Rectal smooth muscle tissue (tissue), 1 donor: ENCODE results near the gene DMXL1.

Experiments
- H3K27ac ChIP-seq: one replicate; pipeline ENCODE4 v1.7.0; 2013; ENCODE audit warnings: low read depth, low read length, inconsistent platforms
- H3K27me3 ChIP-seq: one replicate; pipeline ENCODE4 v1.7.0; 2013; ENCODE audit warnings: low read length; ENCODE audit not compliant: control insufficient read depth, insufficient read depth
- H3K36me3 ChIP-seq: one replicate; pipeline ENCODE4 v1.7.0; 2013; ENCODE audit warnings: low read length; ENCODE audit not compliant: control insufficient read depth, insufficient read depth
- H3K4me1 ChIP-seq: one replicate; pipeline ENCODE4 v1.7.0; 2013; ENCODE audit warnings: low read length; ENCODE audit not compliant: control insufficient read depth, insufficient read depth
- H3K4me3 ChIP-seq: one replicate; pipeline ENCODE4 v1.7.0; 2013; ENCODE audit warnings: low read length
- H3K9ac ChIP-seq: one replicate; pipeline ENCODE4 v1.7.0; 2013; ENCODE audit warnings: low read length

Gene DMXL1

GRCh38 chr5:119284031-119284430 lies 213.1 kb downstream of the DMXL1 start:
- Histone ChIP-seq H3K4me1 (no peaks in the 10 kb centered on the region), H3K4me3 (no peak overlapping the region), H3K9ac (no peak overlapping the region), H3K27me3 (no peaks in the 10 kb centered on the region), H3K36me3 (no peaks in the 10 kb centered on the region), H3K27ac (no peak overlapping the region)

- Histone ChIP-seq H3K27ac (no peak overlapping the region), H3K4me1 (no peaks in the 10 kb centered on the region), H3K4me3 (no peak overlapping the region), H3K9ac (no peak overlapping the region), H3K36me3 (no peaks in the 10 kb centered on the region), H3K27me3 (no peaks in the 10 kb centered on the region)
Measured at GRCh38 chr5:119285070-119285916, 214.4 kb downstream of the DMXL1 start.

DNA sequence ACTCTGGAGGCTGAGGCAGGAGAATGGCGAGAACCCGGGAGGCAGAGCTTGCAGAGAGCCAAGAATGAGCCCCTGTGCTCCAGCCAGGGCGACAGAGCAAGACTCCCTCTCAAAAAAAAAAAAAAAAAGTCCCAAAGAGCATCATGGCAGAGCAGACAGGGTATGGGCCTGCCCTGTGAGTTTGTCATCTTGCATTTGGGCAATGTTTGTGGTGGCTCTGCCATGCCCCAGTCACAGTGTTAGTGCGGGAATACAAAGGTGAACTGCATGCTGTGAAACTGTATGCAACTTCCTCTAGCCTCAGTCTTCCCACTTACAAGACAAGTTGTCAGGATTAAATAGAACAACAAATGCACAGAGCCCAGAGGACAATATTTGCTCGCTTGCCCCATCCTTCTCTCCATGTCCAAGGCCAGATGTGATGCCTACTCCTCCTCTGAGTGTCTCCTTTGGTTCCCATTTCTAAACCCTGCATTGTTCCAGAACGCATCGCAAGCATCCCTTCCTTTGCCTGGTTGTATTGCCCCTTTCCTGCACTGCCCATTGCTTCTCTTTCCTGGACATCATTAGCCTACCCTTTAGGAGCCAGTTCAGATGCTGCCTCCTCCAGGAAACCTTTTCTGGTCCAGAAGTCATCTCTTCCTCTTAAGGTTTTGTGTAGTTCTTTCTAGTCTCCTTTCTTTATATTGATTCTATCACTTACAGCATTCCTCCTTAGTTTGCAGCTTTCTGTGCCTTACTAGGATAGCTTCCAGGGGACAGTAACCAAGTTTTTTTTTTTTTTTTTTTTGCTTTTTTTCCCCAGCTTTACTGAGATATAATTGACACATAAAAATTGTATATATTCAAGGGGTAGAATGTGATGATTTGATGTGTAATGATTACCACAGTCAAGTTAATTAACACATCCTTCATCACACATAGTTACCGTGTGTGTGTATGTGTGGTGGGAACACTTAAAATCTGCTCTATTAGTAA lies 215.9 kb downstream of the DMXL1 start:
- Histone ChIP-seq H3K9ac (no peak overlapping the region), H3K27me3 (no peaks in the 10 kb centered on the region), H3K27ac (no peak overlapping the region), H3K36me3 (no peaks in the 10 kb centered on the region), H3K4me3 (no peak overlapping the region), H3K4me1 (no peaks in the 10 kb centered on the region)

- Histone ChIP-seq H3K27ac (no peak overlapping the region), H3K27me3 (no peaks in the 10 kb centered on the region), H3K9ac (no peak overlapping the region), H3K4me3 (no peak overlapping the region), H3K36me3 (no peaks in the 10 kb centered on the region), H3K4me1 (no peaks in the 10 kb centered on the region)
Measured at GRCh38 chr5:119287547-119288111, 216.7 kb downstream of the DMXL1 start.

GRCh38 chr5:119288379-119289033 lies 217.6 kb downstream of the DMXL1 start:
- H3K36me3 ChIP-seq: no peaks in the 10 kb centered on the region
- H3K27ac ChIP-seq: no peak overlapping the region
- H3K27me3 ChIP-seq: no peaks in the 10 kb centered on the region
- no peak overlapping the region for H3K9ac ChIP-seq
- H3K4me1 ChIP-seq: no peaks in the 10 kb centered on the region
- H3K4me3 ChIP-seq: no peak overlapping the region

DNA sequence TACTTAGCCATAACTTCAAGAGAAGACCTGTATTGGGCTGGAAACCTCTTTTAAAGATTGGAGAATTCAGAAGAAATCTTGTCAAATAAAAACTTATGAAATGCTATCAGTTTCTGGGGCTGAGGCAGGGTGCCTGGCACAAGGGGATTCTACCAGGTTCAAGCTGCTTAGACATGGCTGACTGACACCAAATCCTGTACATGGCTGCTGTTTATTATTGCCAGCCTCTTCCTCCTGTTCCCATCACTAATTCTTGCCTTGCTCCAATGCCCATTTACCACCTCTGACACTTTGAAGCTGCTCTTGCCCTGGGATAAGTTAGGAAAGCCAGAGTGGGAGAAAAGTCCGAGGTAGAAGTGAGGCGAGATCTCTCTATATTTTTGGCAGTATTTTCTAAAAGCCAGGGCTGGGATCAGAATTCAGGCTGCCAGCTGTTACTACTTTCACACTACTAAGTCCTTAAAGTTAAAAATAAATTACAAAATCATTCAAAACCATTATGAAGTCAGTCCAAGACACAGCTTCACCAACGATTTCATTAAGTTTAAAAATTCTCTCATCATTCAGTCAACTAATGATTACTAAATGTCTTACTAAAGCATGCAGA lies 218.7 kb downstream of the DMXL1 start:
- Histone ChIP-seq H3K36me3 (no peaks in the 10 kb centered on the region), H3K9ac (no peak overlapping the region), H3K4me3 (no peak overlapping the region), H3K27me3 (no peaks in the 10 kb centered on the region), H3K4me1 (no peaks in the 10 kb centered on the region), H3K27ac (no peak overlapping the region)

DNA sequence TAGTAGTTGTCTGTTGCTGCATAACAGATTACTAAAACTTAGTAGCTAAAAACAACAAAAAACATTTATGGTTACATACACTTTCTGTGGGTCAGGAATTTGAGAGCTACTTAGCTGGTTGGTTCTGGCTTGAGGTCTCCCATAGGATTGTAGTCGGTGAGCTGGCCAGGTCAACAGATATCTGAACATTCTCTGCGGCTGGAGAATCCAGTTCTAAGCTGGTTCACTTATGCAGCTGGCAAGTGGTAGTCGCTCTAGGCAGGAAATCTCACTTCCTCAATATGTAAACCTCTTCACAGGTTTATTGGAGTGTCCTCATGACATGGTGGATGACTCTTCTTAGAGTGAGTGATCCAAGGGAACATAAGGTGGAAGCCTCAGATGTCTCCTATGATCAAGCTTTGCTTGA lies 219.3 kb downstream of the DMXL1 start:
- H3K4me1 ChIP-seq: no peaks in the 10 kb centered on the region
- H3K9ac ChIP-seq: no peak overlapping the region
- H3K27ac ChIP-seq: no peak overlapping the region
- no peak overlapping the region for H3K4me3 ChIP-seq
- no peaks in the 10 kb centered on the region for H3K36me3 ChIP-seq
- H3K27me3 ChIP-seq: no peaks in the 10 kb centered on the region

GRCh38 chr5:119290607-119291006 lies 219.7 kb downstream of the DMXL1 start:
- Histone ChIP-seq H3K9ac (no peak overlapping the region), H3K27ac (no peak overlapping the region), H3K27me3 (no peaks in the 10 kb centered on the region), H3K36me3 (no peaks in the 10 kb centered on the region), H3K4me1 (no peaks in the 10 kb centered on the region), H3K4me3 (no peak overlapping the region)

GRCh38 chr5:119291056-119291455 lies 220.2 kb downstream of the DMXL1 start:
- no peak overlapping the region for H3K27ac ChIP-seq
- no peaks in the 10 kb centered on the region for H3K27me3 ChIP-seq
- H3K4me3 ChIP-seq: no peak overlapping the region
- no peak overlapping the region for H3K9ac ChIP-seq
- H3K36me3 ChIP-seq: no peaks in the 10 kb centered on the region
- no peaks in the 10 kb centered on the region for H3K4me1 ChIP-seq

GRCh38 chr5:119291877-119292276 lies 221.0 kb downstream of the DMXL1 start:
- Histone ChIP-seq H3K4me3 (no peak overlapping the region), H3K27ac (no peak overlapping the region)

GRCh38 chr5:119292701-119293515 lies 222.0 kb downstream of the DMXL1 start:
- Histone ChIP-seq H3K4me1 (no peaks in the 10 kb centered on the region), H3K9ac (no peak overlapping the region), H3K4me3 (no peak overlapping the region), H3K36me3 (no peaks in the 10 kb centered on the region), H3K27me3 (no peaks in the 10 kb centered on the region), H3K27ac (no peak overlapping the region)

More at GRCh38 chr5:119291877-119292276, 221.0 kb downstream of the DMXL1 start:
- H3K9ac ChIP-seq: no peak overlapping the region
- no peaks in the 10 kb centered on the region for H3K4me1 ChIP-seq
- no peaks in the 10 kb centered on the region for H3K36me3 ChIP-seq
- no peaks in the 10 kb centered on the region for H3K27me3 ChIP-seq
